RWPE1 (cell line): ENCODE results near the gene PRRX1.

ENCODE experiments used
- CTCF ChIA-PET: fragments of 350-600 bp; sonication (Branson Sonifier 250); formaldehyde crosslinking; extraction: SDS; loops from one replicate; lab custom pipeline; 2021; lab: Yijun Ruan, JAX
- POLR2A ChIA-PET: fragments of 400-600 bp; formaldehyde crosslinking; extraction: SDS; loops from one replicate; lab custom pipeline; 2020; ENCODE audit warnings: antibody characterized with exemption; ENCODE audit not compliant: low non-redundant PET; lab: Yijun Ruan, JAX
- DNase-seq: peaks from one replicate; pipeline ENCODE4 v3.0.0; 2012; ENCODE audit warnings: low spot score
- H3K27ac ChIP-seq: fragments of 450-650 bp; 2 replicates; pipeline ENCODE4 v1.5.1; 2017
- TF ChIP-seq, protein P1 (sequence below): fragments of 450-650 bp; conservative IDR thresholded peaks from 2 replicates; pipeline ENCODE4 v1.5.1; 2017; ENCODE audit warnings: low read depth, mild to moderate bottlenecking

PRRX1 gene

DNA sequence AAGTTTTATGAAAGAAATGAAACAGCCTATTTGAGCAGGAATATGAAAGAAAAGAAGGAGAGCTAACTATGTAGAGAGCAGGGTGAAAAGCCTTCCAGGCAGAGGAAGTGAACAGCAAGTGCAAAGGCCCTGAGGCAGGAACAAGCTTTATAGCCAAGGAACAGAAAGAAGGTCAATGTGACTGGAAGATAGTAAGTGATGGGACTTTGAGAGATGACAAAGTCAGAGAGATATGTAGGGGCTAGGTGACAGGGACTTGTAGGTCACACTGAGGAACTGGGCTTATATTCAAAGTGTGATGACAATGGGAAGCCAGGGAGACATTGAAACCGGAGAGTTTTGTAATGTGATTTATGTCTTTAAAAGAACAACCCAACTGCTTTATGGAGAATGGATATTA, 18.9 kb downstream of the PRRX1 start:
- TF ChIP-seq, protein P1, sequence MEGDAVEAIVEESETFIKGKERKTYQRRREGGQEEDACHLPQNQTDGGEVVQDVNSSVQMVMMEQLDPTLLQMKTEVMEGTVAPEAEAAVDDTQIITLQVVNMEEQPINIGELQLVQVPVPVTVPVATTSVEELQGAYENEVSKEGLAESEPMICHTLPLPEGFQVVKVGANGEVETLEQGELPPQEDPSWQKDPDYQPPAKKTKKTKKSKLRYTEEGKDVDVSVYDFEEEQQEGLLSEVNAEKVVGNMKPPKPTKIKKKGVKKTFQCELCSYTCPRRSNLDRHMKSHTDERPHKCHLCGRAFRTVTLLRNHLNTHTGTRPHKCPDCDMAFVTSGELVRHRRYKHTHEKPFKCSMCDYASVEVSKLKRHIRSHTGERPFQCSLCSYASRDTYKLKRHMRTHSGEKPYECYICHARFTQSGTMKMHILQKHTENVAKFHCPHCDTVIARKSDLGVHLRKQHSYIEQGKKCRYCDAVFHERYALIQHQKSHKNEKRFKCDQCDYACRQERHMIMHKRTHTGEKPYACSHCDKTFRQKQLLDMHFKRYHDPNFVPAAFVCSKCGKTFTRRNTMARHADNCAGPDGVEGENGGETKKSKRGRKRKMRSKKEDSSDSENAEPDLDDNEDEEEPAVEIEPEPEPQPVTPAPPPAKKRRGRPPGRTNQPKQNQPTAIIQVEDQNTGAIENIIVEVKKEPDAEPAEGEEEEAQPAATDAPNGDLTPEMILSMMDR = no peak
- POLR2A ChIA-PET = no interaction called here
- no peak for DNase-seq
- no peak overlapping the region for H3K27ac ChIP-seq
- CTCF ChIA-PET = no interaction called here

DNA sequence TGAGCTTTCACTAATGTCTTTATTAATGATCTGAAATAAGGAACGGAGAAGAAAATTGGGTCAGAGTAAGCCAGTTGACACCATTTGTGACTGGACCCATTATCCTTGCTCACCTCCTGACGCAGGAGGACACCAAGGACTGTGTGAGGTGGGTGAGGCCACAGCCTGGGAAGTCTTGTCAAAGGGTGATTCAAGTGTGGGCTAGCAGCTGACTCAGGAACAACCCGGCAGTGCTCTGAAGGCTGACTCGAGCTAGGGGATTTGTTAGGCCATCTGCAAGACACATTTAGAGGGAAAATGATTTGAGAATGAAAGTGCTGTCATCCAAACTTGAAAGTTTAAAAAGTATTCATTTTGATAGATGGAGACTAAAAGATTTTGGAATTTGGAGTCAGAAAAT, 21.2 kb downstream of the PRRX1 start:
- H3K27ac ChIP-seq = no peak overlapping the region
- ChIA-PET POLR2A (no interaction called here), CTCF (interaction anchor here (0.6 to 0.9 kb wide), 2 partner anchors 10 to 898 kb away, joined by 3 read pairs; no protein-coding TSS in a partner anchor)
- DNase-seq = no peak
- TF ChIP-seq, protein P1 = no peak

DNA sequence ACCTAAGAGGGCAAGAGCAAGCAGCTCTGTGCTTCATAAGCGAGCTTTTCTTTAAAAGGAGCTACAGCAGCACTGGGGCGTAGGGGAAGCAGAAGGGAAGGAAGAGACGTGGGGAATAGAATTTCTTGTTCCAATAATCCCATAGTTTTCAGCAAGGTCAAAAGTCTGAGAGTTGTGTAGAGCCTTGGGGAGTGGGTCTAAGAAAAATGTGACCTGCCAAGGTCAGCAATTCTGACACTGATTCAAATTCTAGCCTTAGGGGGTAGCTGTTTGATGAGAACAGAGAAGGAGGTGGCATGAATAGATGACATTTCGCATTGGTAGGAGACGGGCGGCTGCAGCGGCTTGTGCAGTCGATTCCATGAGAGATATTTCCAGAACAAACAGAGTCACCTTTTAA, 22.4 kb downstream of the PRRX1 start:
- ChIA-PET POLR2A (no interaction called here), CTCF (no interaction called here)
- no peak for DNase-seq
- TF ChIP-seq, protein P1 = no peak
- H3K27ac ChIP-seq = no peak overlapping the region

GRCh38 chr1:170687621-170688020, 23.7 kb downstream of the PRRX1 start:
- TF ChIP-seq, protein P1 = no peak
- DNase-seq = no peak
- CTCF ChIA-PET = no interaction called here
- H3K27ac ChIP-seq = no peak overlapping the region
- POLR2A ChIA-PET = no interaction called here

DNA sequence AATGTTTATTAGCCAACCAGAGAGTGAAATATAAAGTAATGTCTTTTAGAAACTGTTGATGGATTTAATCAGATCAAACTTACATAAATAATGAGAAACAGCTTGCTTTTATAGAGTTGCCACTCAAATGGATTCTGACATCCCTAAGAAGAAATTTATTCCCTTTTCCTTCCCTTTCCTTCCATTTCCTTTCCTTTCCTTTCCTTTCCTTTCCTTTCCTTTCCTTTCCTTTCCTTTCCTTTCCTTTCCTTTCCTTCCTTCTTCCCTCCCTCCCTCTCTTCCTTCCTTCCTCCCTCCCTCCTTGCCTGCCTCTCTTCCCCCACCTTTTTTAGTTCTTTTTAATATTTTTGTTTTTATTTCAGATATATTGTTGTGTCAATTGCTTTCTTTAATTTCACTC, 27.3 kb downstream of the PRRX1 start:
- ChIA-PET POLR2A (no interaction called here), CTCF (no interaction called here)
- H3K27ac ChIP-seq = no peak overlapping the region

GRCh38 chr1:170692866-170693575, 29.1 kb downstream of the PRRX1 start:
- ChIA-PET POLR2A (no interaction called here), CTCF (no interaction called here)
- H3K27ac ChIP-seq = no peak overlapping the region
- TF ChIP-seq, protein P1 = no peak
- DNase-seq = peak; percentile 16

More for the DNA sequence above, 27.3 kb downstream of the PRRX1 start:
- DNase-seq = no peak
- TF ChIP-seq, protein P1 = no peak
